IMR-90 (cell line): Measurements from ENCODE around the gene NKAIN1. TPM values are rescaled to one million over a fixed set of nuclear protein-coding genes. Genes with fewer than 3 reads are reported as not detected.

Source experiments
- ATAC-seq: fragments of 200-7000 bp; cut with Tn5 transposase; 2 replicates; pipeline ENCODE4 v1.9.1; 2020; ENCODE audit warnings: low read depth, mild to moderate bottlenecking, moderate library complexity
- BruUV-seq: library from RNA; stranded (reverse); fragments of 400-500 nt; replicated peaks from 2 replicates; lab custom pipeline; 2021; lab: Mats Ljungman, UMichigan
- CTCF ChIA-PET: fragments of 300-600 bp; formaldehyde crosslinking; extraction: SDS; loops from one replicate; lab custom pipeline; 2021; ENCODE audit warnings: antibody characterized with exemption; lab: Yijun Ruan, JAX
- POLR2A ChIA-PET: fragments of 300-600 bp; sonication (Branson Sonifier 250); formaldehyde crosslinking; loops from one replicate; lab custom pipeline; 2022; ENCODE audit warnings: antibody characterized with exemption; ENCODE audit not compliant: unreplicated experiment; lab: Charles Lee
- DNase-seq: peaks from one replicate; pipeline ENCODE4 v3.0.0; 2013
- H2AFZ ChIP-seq: replicated peaks from 2 replicates; pipeline ENCODE3; 2013; ENCODE audit warnings: low read length, mild to moderate bottlenecking; ENCODE audit not compliant: poor library complexity
- H2AK5ac ChIP-seq: 2 replicates; pipeline ENCODE4 v1.6.1; 2013; ENCODE audit warnings: low read depth, low read length, inconsistent platforms
- H2AK9ac ChIP-seq: replicated peaks from 2 replicates; pipeline ENCODE3; 2013; ENCODE audit warnings: mild to moderate bottlenecking, low read depth, low read length, moderate library complexity; ENCODE audit not compliant: poor library complexity
- H2BK120ac ChIP-seq: 2 replicates; pipeline ENCODE4 v1.6.1; 2013; ENCODE audit warnings: low read depth, low read length, inconsistent platforms
- H2BK15ac ChIP-seq: 3 replicates; pipeline ENCODE4 v1.6.1; 2013; ENCODE audit warnings: low read depth, low read length, inconsistent platforms
- H2BK20ac ChIP-seq: 2 replicates; pipeline ENCODE4 v1.6.1; 2013; ENCODE audit warnings: low read depth, mild to moderate bottlenecking, inconsistent platforms, low read length, moderate library complexity
- H2BK5ac ChIP-seq: 2 replicates; pipeline ENCODE4 v1.6.1; 2013; ENCODE audit warnings: mild to moderate bottlenecking, low read depth, low read length, inconsistent platforms; ENCODE audit not compliant: poor library complexity, severe bottlenecking
- H3K14ac ChIP-seq: replicated peaks from 2 replicates; pipeline ENCODE4 v1.6.1; 2013; ENCODE audit warnings: low read depth, low read length, inconsistent platforms
- H3K18ac ChIP-seq: 2 replicates; pipeline ENCODE4 v1.6.1; 2013; ENCODE audit warnings: low read depth, low read length, control low read depth
- H3K23ac ChIP-seq: 2 replicates; pipeline ENCODE4 v1.6.1; 2013; ENCODE audit warnings: low read depth, low read length, inconsistent platforms
- H3K27ac ChIP-seq: 2 replicates; pipeline ENCODE4 v1.5.1; 2013; ENCODE audit warnings: mild to moderate bottlenecking, control low read depth, low read length; ENCODE audit not compliant: insufficient read depth
- H3K27me3 ChIP-seq: 2 replicates; pipeline ENCODE4 v1.6.1; 2013; ENCODE audit warnings: low read length; ENCODE audit not compliant: control insufficient read depth, insufficient read depth
- H3K36me3 ChIP-seq: 2 replicates; pipeline ENCODE4 v1.6.1; 2013; ENCODE audit warnings: low read length, mixed read lengths; ENCODE audit not compliant: control insufficient read depth, insufficient read depth
- H3K4ac ChIP-seq: 2 replicates; pipeline ENCODE4 v1.6.1; 2013; ENCODE audit warnings: low read depth, low read length, inconsistent platforms
- H3K4me1 ChIP-seq: 2 replicates; pipeline ENCODE4 v1.6.1; 2013; ENCODE audit warnings: low read length, mixed read lengths; ENCODE audit not compliant: control insufficient read depth, insufficient read depth
- H3K4me2 ChIP-seq: 2 replicates; pipeline ENCODE4 v1.6.1; 2013; ENCODE audit warnings: low read depth, mild to moderate bottlenecking, control low read depth, low read length, moderate library complexity
- H3K4me3 ChIP-seq: 2 replicates; pipeline ENCODE4 v1.5.1; 2013; ENCODE audit warnings: low read depth, mild to moderate bottlenecking, control low read depth, low read length, moderate library complexity; ENCODE audit not compliant: insufficient read depth
- H3K56ac ChIP-seq: 2 replicates; pipeline ENCODE4 v1.6.1; 2013; ENCODE audit warnings: low read length, inconsistent platforms; ENCODE audit not compliant: insufficient read depth; ENCODE audit errors: extremely low read depth
- H3K79me1 ChIP-seq, 2 experiments: 2 replicates each; pipeline ENCODE4 v1.6.1; 2013; ENCODE audit warnings: low read length in 2 of 2, inconsistent platforms in 1 of 2, low read depth in 1 of 2
- H3K9ac ChIP-seq: 2 replicates; pipeline ENCODE4 v1.6.1; 2013; ENCODE audit warnings: low read depth, low read length, control low read depth
- H3K9me1 ChIP-seq: 2 replicates; pipeline ENCODE4 v1.6.1; 2013; ENCODE audit warnings: low read length, inconsistent platforms; ENCODE audit not compliant: insufficient read depth
- H3K9me3 ChIP-seq: 2 replicates; pipeline ENCODE4 v1.6.1; 2013; ENCODE audit warnings: low read length; ENCODE audit not compliant: control insufficient read depth, insufficient read depth
- H4K20me1 ChIP-seq: 2 replicates; pipeline ENCODE4 v1.6.1; 2013; ENCODE audit warnings: low read length, inconsistent platforms; ENCODE audit not compliant: insufficient read depth
- H4K5ac ChIP-seq: 2 replicates; pipeline ENCODE4 v1.6.1; 2013; ENCODE audit warnings: mild to moderate bottlenecking, low read depth, low read length, control low read depth
- H4K8ac ChIP-seq, 2 experiments: 2 replicates each; pipeline ENCODE4 v1.6.1; 2013; ENCODE audit warnings: low read depth in 2 of 2, low read length in 2 of 2, control low read depth in 1 of 2, inconsistent platforms in 1 of 2
- H4K91ac ChIP-seq: 2 replicates; pipeline ENCODE4 v1.6.1; 2013; ENCODE audit warnings: low read depth, low read length, inconsistent platforms; ENCODE audit not compliant: insufficient read depth
- BHLHE40 ChIP-seq: fragments of 150-350 bp; IDR thresholded peaks from 2 replicates; pipeline ENCODE4 v1.6.1; 2016; ENCODE audit warnings: mild to moderate bottlenecking, low read depth, low read length
- CEBPB ChIP-seq: IDR thresholded peaks from 2 replicates; pipeline ENCODE4 v1.6.1; 2012; ENCODE audit warnings: low read depth, low read length, improper control_type of control experiment
- CHD1 ChIP-seq: IDR thresholded peaks from 2 replicates; pipeline ENCODE4 v1.6.1; 2012; ENCODE audit warnings: low read depth, low read length, improper control_type of control experiment
- CTCF ChIP-seq: conservative IDR thresholded peaks from 2 replicates; pipeline ENCODE4 v1.5.1; 2012; ENCODE audit warnings: mild to moderate bottlenecking, low read depth, low read length, improper control_type of control experiment
- FOS ChIP-seq: fragments of 150-350 bp; IDR thresholded peaks from 2 replicates; pipeline ENCODE4 v1.6.1; 2016; ENCODE audit warnings: low read depth, low read length
- MAZ ChIP-seq: IDR thresholded peaks from 2 replicates; pipeline ENCODE4 v1.6.1; 2012; ENCODE audit warnings: low read depth, mild to moderate bottlenecking, low read length, improper control_type of control experiment, moderate library complexity, borderline replicate concordance
- MXI1 ChIP-seq: IDR thresholded peaks from 2 replicates; pipeline ENCODE4 v1.6.1; 2012; ENCODE audit warnings: low read depth, mild to moderate bottlenecking, low read length, moderate library complexity, borderline replicate concordance
- NFE2L2 ChIP-seq: fragments of 150-350 bp; IDR thresholded peaks from 2 replicates; pipeline ENCODE4 v1.6.1; 2016; ENCODE audit warnings: low read depth, mild to moderate bottlenecking, low read length
- POLR2A ChIP-seq: IDR thresholded peaks from 2 replicates; pipeline ENCODE4 v1.6.1; 2012; ENCODE audit warnings: mild to moderate bottlenecking, low read depth, low read length
- RAD21 ChIP-seq: IDR thresholded peaks from 2 replicates; pipeline ENCODE4 v1.6.1; 2012; ENCODE audit warnings: low read length, improper control_type of control experiment
- RFX5 ChIP-seq: IDR thresholded peaks from 2 replicates; pipeline ENCODE4 v1.8.0; 2012; ENCODE audit warnings: low read depth, mild to moderate bottlenecking, low read length, moderate library complexity
- SMC3 ChIP-seq: fragments of 150-350 bp; IDR thresholded peaks from 2 replicates; pipeline ENCODE4 v1.6.1; 2016; ENCODE audit warnings: low read depth, mild to moderate bottlenecking, antibody characterized with exemption, low read length, moderate library complexity
- WGBS, 2 experiments: methylation state at CpG; one replicate each; pipeline versions ENCODE4 v1.1.5 to v1.1.7; 2013; ENCODE audit warnings: missing lambda C conversion rate in 2 of 2; ENCODE audit not compliant: insufficient read length in 1 of 2; ENCODE audit errors: extremely low coverage in 2 of 2; 5-methylcytosine and 5-hydroxymethylcytosine counted together
- dilution Hi-C: fragments of 300-500 bp; cut with HindIII; formaldehyde crosslinking; loops from one replicate; pipeline ENCODE4 v1.14.3; 2018; ENCODE audit warnings: low sequenced_read_pairs; ENCODE audit not compliant: unreplicated experiment
- in situ Hi-C: fragments of 300-500 bp; cut with MboI; formaldehyde crosslinking; loops from 3 replicates; pipeline ENCODE4 v1.14.3; 2019; ENCODE audit warnings: low sequenced_read_pairs, inconsistent platforms, mixed read lengths
- intact Hi-C: fragments of 100-400 bp; cut with micrococcal nuclease; formaldehyde crosslinking; loops from 2 replicates; pipeline ENCODE4 v1.10.0; 2022
- polyA plus RNA-seq, 3 experiments: library from polyadenylated mRNA; depleted of rRNA; stranded (reverse); fragments of >200 nt; gene quantifications; 2 replicates each; pipeline ENCODE4 v1.2.3, GENCODE V29; 2012; ENCODE audit warnings: low replicate concordance in 1 of 3
- total RNA-seq: library from RNA; depleted of rRNA; stranded (reverse); fragments of >200 nt; gene quantifications from 2 replicates; pipeline ENCODE4 v1.2.3, GENCODE V29; 2012

The NKAIN1 gene
- total and polyA plus RNA-seq, 2 of the 4 experiments (the other 2 are of a cell fraction), result under 0.01 to 0.09 TPM

- H3K14ac ChIP-seq, result no peak overlapping the region
- H4K91ac ChIP-seq, result no peak overlapping the region
- in situ Hi-C loops, result no loop called here
- no peaks in the 10 kb centered on the region for H3K36me3 ChIP-seq
- H2BK120ac ChIP-seq, result no peak overlapping the region
- H4K8ac ChIP-seq, result no peak overlapping the region
- H3K56ac ChIP-seq, result no peak overlapping the region
- no peaks in the 10 kb centered on the region for H4K20me1 ChIP-seq
- ATAC-seq (no peak), DNase-seq (no peak)
- no peak overlapping the region for H3K27ac ChIP-seq
- no peak overlapping the region for H2AK5ac ChIP-seq
- H3K18ac ChIP-seq, result no peak overlapping the region
- no peak overlapping the region for H3K9ac ChIP-seq
- intact Hi-C loops, result no loop called here
- no peaks in the 10 kb centered on the region for H3K9me3 ChIP-seq
- H2BK20ac ChIP-seq, result no peak overlapping the region
- WGBS, 2 experiments, result no CpG with 5 or more reads among the region's 5 CpGs
- BruUV-seq, result no TSS peak
- no peak overlapping the region for H2BK5ac ChIP-seq
- no peak overlapping the region for H3K4me3 ChIP-seq
- H3K27me3 ChIP-seq, result peaks cover 24% of the 10 kb centered on the region
- H3K4me2 ChIP-seq, result no peak overlapping the region
- no peak overlapping the region for H2BK15ac ChIP-seq
- no peak overlapping the region for H3K23ac ChIP-seq
- TF ChIP-seq POLR2A, result no peak
- no peak for TF ChIP-seq CHD1
- no peak for TF ChIP-seq CEBPB
- TF ChIP-seq NFE2L2, result no peak
- no peak for TF ChIP-seq SMC3
- no peak for TF ChIP-seq CTCF
- TF ChIP-seq BHLHE40, result no peak
- no peak for TF ChIP-seq RFX5
- no peak for TF ChIP-seq MAZ
- TF ChIP-seq RAD21, result no peak
- TF ChIP-seq FOS, result no peak
- TF ChIP-seq MXI1, result no peak
- H3K4ac ChIP-seq, result no peak overlapping the region
- H2AK9ac ChIP-seq, result no peak overlapping the region
- no peak overlapping the region for H4K5ac ChIP-seq
- no peaks in the 10 kb centered on the region for H3K79me1 ChIP-seq
- dilution Hi-C loops, result no loop called here
- POLR2A ChIA-PET, result no interaction called here
- CTCF ChIA-PET, result interaction anchor here (0.5 to 1.0 kb wide), 2 partner anchors 10 to 20 kb away, joined by 3 read pairs; no protein-coding TSS in a partner anchor
- H3K4me1 ChIP-seq, result no peaks in the 10 kb centered on the region
- H3K9me1 ChIP-seq, result no peaks in the 10 kb centered on the region
- no peak overlapping the region for H2AFZ ChIP-seq
These were observed 11.7 kb downstream of the NKAIN1 start for GRCh38 chr1:31227891-31228568.
